Naive thymus-derived CD4-positive, alpha-beta T cell (primary cell): ENCODE data around the gene AMELX. TPM values are rescaled to one million over a fixed set of nuclear protein-coding genes. Genes with fewer than 3 reads are reported as not detected.

ENCODE experiments used
- ATAC-seq: fragments of 150-1000 bp; cut with Tn5 transposase; 2 replicates; pipeline ENCODE4 v1.10.0; 2021; ENCODE audit warnings: mild to moderate bottlenecking, moderate library complexity
- CTCF ChIA-PET: fragments of 350-600 bp; sonication (Branson Sonifier 250); formaldehyde crosslinking; loops from one replicate; lab custom pipeline; 2021; ENCODE audit warnings: antibody characterized with exemption; lab: Charles Lee
- POLR2A ChIA-PET: fragments of 350-600 bp; sonication (Branson Sonifier 250); formaldehyde crosslinking; loops from one replicate; lab custom pipeline; 2021; ENCODE audit warnings: antibody characterized with exemption, inconsistent platforms; lab: Charles Lee
- DNase-seq, 9 donors: peaks; one replicate each; pipeline versions ENCODE4 v3.0.0 to v3.0.0-alpha.2; 2020 to 2022; ENCODE audit warnings: mixed read lengths in 1 of 9
- H3K27ac ChIP-seq: one replicate; pipeline ENCODE4 v1.7.0; 2013; ENCODE audit warnings: mild to moderate bottlenecking, low read depth, low read length, moderate library complexity
- H3K27me3 ChIP-seq, 2 donors: one replicate each; pipeline ENCODE4 v1.7.0; 2013; ENCODE audit warnings: low read length in 2 of 2, mild to moderate bottlenecking in 2 of 2, moderate library complexity in 2 of 2; ENCODE audit not compliant: control insufficient read depth in 2 of 2, insufficient read depth in 2 of 2
- H3K36me3 ChIP-seq, 3 experiments: 1 replicate in 2 of 3; 2 replicates in 1 of 3; pipeline ENCODE4 v1.7.0; 2013; ENCODE audit warnings: low read length in 3 of 3, mild to moderate bottlenecking in 3 of 3, moderate library complexity in 1 of 3; ENCODE audit not compliant: insufficient read depth in 3 of 3, control insufficient read depth in 2 of 3
- H3K4me1 ChIP-seq, 2 donors: one replicate each; pipeline ENCODE4 v1.7.0; 2013; ENCODE audit warnings: low read length in 2 of 2, mild to moderate bottlenecking in 2 of 2, moderate library complexity in 1 of 2; ENCODE audit not compliant: control insufficient read depth in 2 of 2, insufficient read depth in 2 of 2
- H3K4me3 ChIP-seq: 2 replicates; pipeline ENCODE4 v1.7.0; 2013; ENCODE audit warnings: mild to moderate bottlenecking, low read length
- H3K9me3 ChIP-seq, 3 experiments: 1 replicate in 2 of 3; 2 replicates in 1 of 3; pipeline ENCODE4 v1.7.0; 2013; ENCODE audit warnings: low read length in 3 of 3; ENCODE audit not compliant: control insufficient read depth in 2 of 3
- H3K27ac Mint-ChIP-seq, 9 donors: one replicate each; pipeline ENCODE4 v1.8.0; 2020 to 2022; ENCODE audit warnings: mixed read lengths in 9 of 9, mild to moderate bottlenecking in 8 of 9, moderate library complexity in 5 of 9, inconsistent platforms in 2 of 9
- H3K27me3 Mint-ChIP-seq, 5 donors: one replicate each; pipeline ENCODE4 v1.8.0; 2021 to 2022; ENCODE audit warnings: mixed read lengths in 5 of 5, mild to moderate bottlenecking in 1 of 5
- H3K36me3 Mint-ChIP-seq, 5 donors: one replicate each; pipeline ENCODE4 v1.8.0; 2020 to 2022; ENCODE audit warnings: mixed read lengths in 5 of 5, mild to moderate bottlenecking in 3 of 5, inconsistent platforms in 1 of 5
- H3K4me1 Mint-ChIP-seq, 7 donors: one replicate each; pipeline ENCODE4 v1.8.0; 2020 to 2022; ENCODE audit warnings: mixed read lengths in 7 of 7, mild to moderate bottlenecking in 3 of 7, inconsistent platforms in 1 of 7
- H3K4me3 Mint-ChIP-seq, 10 donors: one replicate each; pipeline ENCODE4 v1.8.0; 2020 to 2022; ENCODE audit warnings: mild to moderate bottlenecking in 10 of 10, mixed read lengths in 10 of 10, moderate library complexity in 6 of 10, inconsistent platforms in 2 of 10
- H3K9me3 Mint-ChIP-seq, 11 donors: one replicate each; pipeline ENCODE4 v1.8.0; 2020 to 2022; ENCODE audit warnings: mixed read lengths in 11 of 11, mild to moderate bottlenecking in 4 of 11, inconsistent platforms in 1 of 11, moderate library complexity in 1 of 11
- intact Hi-C, 2 donors: fragments of 100-400 bp; cut with micrococcal nuclease; formaldehyde crosslinking; loops; one replicate each; pipeline ENCODE4 v1.15.1; 2023
- polyA plus RNA-seq, 2 donors: library from polyadenylated mRNA; unstranded; fragments of 300-500 nt; fragmentation: Illumina TruSeq; gene quantifications; one replicate each; pipeline ENCODE4 v1.2.3, GENCODE V29; 2021
- total RNA-seq, 6 experiments: library from RNA in 5 of 6; stranded (reverse) in 5 of 6; gene quantifications; 1 replicate in 5 of 6; 2 replicates in 1 of 6; pipeline ENCODE4 v1.2.3 and lab custom pipeline; 2021 to 2026

Gene AMELX
- total and polyA plus RNA-seq, 7 experiments from 2014 or later = not detected

- DNase-seq = no peak
- peaks cover 0 to 1% (median 0%) of the 10 kb centered on the region in 11 donors for H3K9me3 Mint-ChIP-seq
- H3K9me3 ChIP-seq = no peaks in the 10 kb centered on the region
- no peak overlapping the region for H3K4me3 ChIP-seq
- POLR2A ChIA-PET = no interaction called here
- H3K36me3 Mint-ChIP-seq = no peaks in the 10 kb centered on the region
- intact Hi-C loops = no loop called here
- CTCF ChIA-PET = no interaction called here
- H3K27me3 Mint-ChIP-seq = peaks cover 0 to 4% (median 0%) of the 10 kb centered on the region in 5 donors
- ATAC-seq = no peak
- peak overlapping the region in 1 of 9 donors; percentile 59 for H3K27ac Mint-ChIP-seq
- no peak overlapping the region for H3K27ac ChIP-seq
- H3K4me3 Mint-ChIP-seq = no peak overlapping the region
- H3K36me3 ChIP-seq = no peaks in the 10 kb centered on the region
- no peaks in the 10 kb centered on the region for H3K4me1 ChIP-seq
- no peaks in the 10 kb centered on the region for H3K27me3 ChIP-seq
- no peaks in the 10 kb centered on the region for H3K4me1 Mint-ChIP-seq
Measured at GRCh38 chrX:11298600-11298999, 5.4 kb downstream of the AMELX start.

- Histone ChIP-seq H3K9me3 (no peaks in the 10 kb centered on the region), H3K36me3 (no peaks in the 10 kb centered on the region), H3K27ac (no peak overlapping the region), H3K27me3 (no peaks in the 10 kb centered on the region), H3K4me3 (no peak overlapping the region), H3K4me1 (no peaks in the 10 kb centered on the region)
- ATAC-seq (no peak), DNase-seq (no peak)
- ChIA-PET CTCF (no interaction called here), POLR2A (no interaction called here)
- intact Hi-C loops = no loop called here
- no peaks in the 10 kb centered on the region for H3K4me1 Mint-ChIP-seq
- peaks cover 0 to 1% (median 0%) of the 10 kb centered on the region in 11 donors for H3K9me3 Mint-ChIP-seq
- H3K27ac Mint-ChIP-seq = no peak overlapping the region
- H3K4me3 Mint-ChIP-seq = no peak overlapping the region
- H3K27me3 Mint-ChIP-seq = peaks cover 0 to 4% (median 0%) of the 10 kb centered on the region in 5 donors
- no peaks in the 10 kb centered on the region for H3K36me3 Mint-ChIP-seq
Measured at GRCh38 chrX:11304829-11305228, 11.6 kb downstream of the AMELX start.

- H3K36me3 ChIP-seq = no peaks in the 10 kb centered on the region
- DNase-seq (no peak), ATAC-seq (no peak)
- peaks cover 0 to 4% (median 0%) of the 10 kb centered on the region in 5 donors for H3K27me3 Mint-ChIP-seq
- CTCF ChIA-PET = no interaction called here
- no peak overlapping the region for H3K27ac Mint-ChIP-seq
- H3K4me1 ChIP-seq = no peaks in the 10 kb centered on the region
- intact Hi-C loops = no loop called here
- POLR2A ChIA-PET = no interaction called here
- no peak overlapping the region for H3K4me3 Mint-ChIP-seq
- no peak overlapping the region for H3K4me3 ChIP-seq
- H3K27me3 ChIP-seq = no peaks in the 10 kb centered on the region
- H3K4me1 Mint-ChIP-seq = no peaks in the 10 kb centered on the region
- H3K9me3 Mint-ChIP-seq = peaks cover 0 to 2% (median 0%) of the 10 kb centered on the region in 11 donors
- no peaks in the 10 kb centered on the region for H3K36me3 Mint-ChIP-seq
- H3K27ac ChIP-seq = no peak overlapping the region
- H3K9me3 ChIP-seq = no peaks in the 10 kb centered on the region
Measured at GRCh38 chrX:11305641-11306040, 12.4 kb downstream of the AMELX start.

GRCh38 chrX:11309220-11309619 is 16.0 kb downstream of the AMELX start:
- intact Hi-C loops = no loop called here

GRCh38 chrX:11311706-11312105 is 18.5 kb downstream of the AMELX start:
- H3K27ac ChIP-seq = no peak overlapping the region
- intact Hi-C loops = no loop called here
- CTCF ChIA-PET = no interaction called here
- no peak overlapping the region for H3K4me3 ChIP-seq
- POLR2A ChIA-PET = no interaction called here
- Mint-ChIP-seq H3K36me3 (no peaks in the 10 kb centered on the region), H3K9me3 (peaks cover 0 to 2% (median 0%) of the 10 kb centered on the region in 11 donors), H3K27me3 (peaks cover 0 to 5% (median 0%) of the 10 kb centered on the region in 5 donors), H3K4me3 (no peak overlapping the region), H3K27ac (no peak overlapping the region), H3K4me1 (no peaks in the 10 kb centered on the region)
- H3K9me3 ChIP-seq = no peaks in the 10 kb centered on the region
- ATAC-seq = no peak
- no peak for DNase-seq
- H3K36me3 ChIP-seq = no peaks in the 10 kb centered on the region
- H3K27me3 ChIP-seq = no peaks in the 10 kb centered on the region
- no peaks in the 10 kb centered on the region for H3K4me1 ChIP-seq

More at GRCh38 chrX:11309220-11309619, 16.0 kb downstream of the AMELX start:
- H3K27ac Mint-ChIP-seq = no peak overlapping the region
- H3K4me1 Mint-ChIP-seq = no peaks in the 10 kb centered on the region
- ATAC-seq = no peak
- H3K27me3 ChIP-seq = no peaks in the 10 kb centered on the region
- no peak for DNase-seq
- no peak overlapping the region for H3K4me3 ChIP-seq
- peaks cover 0 to 4% (median 0%) of the 10 kb centered on the region in 5 donors for H3K27me3 Mint-ChIP-seq
- H3K4me3 Mint-ChIP-seq = no peak overlapping the region
- H3K9me3 ChIP-seq = no peaks in the 10 kb centered on the region
- no peaks in the 10 kb centered on the region for H3K4me1 ChIP-seq
- no peaks in the 10 kb centered on the region for H3K36me3 Mint-ChIP-seq
- no peak overlapping the region for H3K27ac ChIP-seq
- ChIA-PET CTCF (no interaction called here), POLR2A (no interaction called here)
- H3K36me3 ChIP-seq = no peaks in the 10 kb centered on the region
- peaks cover 0 to 2% (median 0%) of the 10 kb centered on the region in 11 donors for H3K9me3 Mint-ChIP-seq

GRCh38 chrX:11319806-11320520 is 26.8 kb downstream of the AMELX start:
- Mint-ChIP-seq H3K4me1 (no peaks in the 10 kb centered on the region), H3K9me3 (peaks cover 0 to 14% (median 0%) of the 10 kb centered on the region in 11 donors), H3K27me3 (peaks cover 0 to 5% (median 0%) of the 10 kb centered on the region in 5 donors), H3K4me3 (no peak overlapping the region), H3K36me3 (no peaks in the 10 kb centered on the region), H3K27ac (no peak overlapping the region)
- POLR2A ChIA-PET = no interaction called here
- no peaks in the 10 kb centered on the region for H3K27me3 ChIP-seq
- DNase-seq (no peak), ATAC-seq (no peak)
- no peaks in the 10 kb centered on the region for H3K9me3 ChIP-seq
- CTCF ChIA-PET = no interaction called here
- no peak overlapping the region for H3K4me3 ChIP-seq
- no peaks in the 10 kb centered on the region for H3K4me1 ChIP-seq
- intact Hi-C loops = no loop called here
- no peaks in the 10 kb centered on the region for H3K36me3 ChIP-seq
- no peak overlapping the region for H3K27ac ChIP-seq

- no peaks in the 10 kb centered on the region for H3K36me3 ChIP-seq
- intact Hi-C loops = no loop called here
- H3K27ac ChIP-seq = no peak overlapping the region
- DNase-seq (no peak), ATAC-seq (no peak)
- H3K4me3 Mint-ChIP-seq = no peak overlapping the region
- H3K4me3 ChIP-seq = no peak overlapping the region
- no peaks in the 10 kb centered on the region for H3K27me3 Mint-ChIP-seq
- H3K9me3 Mint-ChIP-seq = peaks cover 0 to 14% (median 0%) of the 10 kb centered on the region in 11 donors
- ChIA-PET CTCF (no interaction called here), POLR2A (no interaction called here)
- no peak overlapping the region for H3K27ac Mint-ChIP-seq
- H3K9me3 ChIP-seq = no peaks in the 10 kb centered on the region
- no peaks in the 10 kb centered on the region for H3K36me3 Mint-ChIP-seq
- no peaks in the 10 kb centered on the region for H3K27me3 ChIP-seq
- no peaks in the 10 kb centered on the region for H3K4me1 ChIP-seq
- no peaks in the 10 kb centered on the region for H3K4me1 Mint-ChIP-seq
Measured at GRCh38 chrX:11321986-11322385, 28.8 kb downstream of the AMELX start.
